ENCODE measurements around the gene ELOVL1. TPM values are rescaled to one million over a fixed set of nuclear protein-coding genes. Genes with fewer than 3 reads are reported as not detected.

Gene ELOVL1
- total RNA-seq, 2 donors from 2014 or later = 165 to 176 TPM

DNA sequence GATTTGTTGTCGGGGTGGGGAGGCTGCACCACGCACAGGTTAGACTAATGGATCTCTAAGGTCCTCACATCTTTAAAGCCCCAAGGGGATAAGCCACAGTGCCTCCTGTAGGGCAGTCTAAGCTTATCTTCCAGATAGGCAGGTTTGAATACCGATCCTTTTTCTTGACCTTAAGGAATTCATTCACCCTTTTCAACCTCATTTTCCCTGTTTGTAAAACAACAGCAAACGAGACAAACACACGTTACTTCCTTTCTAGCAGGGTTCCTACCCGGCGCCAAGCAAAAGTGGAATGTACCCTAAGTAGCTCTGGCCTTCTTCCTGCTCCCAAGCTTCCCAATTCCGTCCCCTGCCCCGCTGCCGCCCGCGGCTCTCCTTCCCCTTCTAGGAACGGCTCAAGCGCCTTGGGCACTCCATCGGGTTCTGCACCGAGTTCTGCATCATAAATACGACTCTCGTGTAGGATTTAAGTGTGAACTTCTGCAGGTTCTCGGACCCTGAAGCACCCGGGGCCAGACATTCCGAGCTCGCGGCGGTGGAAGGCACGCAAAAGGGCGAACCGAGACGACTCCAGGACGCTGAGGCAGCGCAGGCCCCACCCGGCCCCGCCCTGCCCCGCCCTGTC, 9.6 kb downstream of the ELOVL1 start:
- intact Hi-C loops (cut with DNase I) = no loop called here
- Histone ChIP-seq H3K27ac (peak overlapping the region; percentile 98), H3K36me3 (peaks cover 9% of the 10 kb centered on the region), H3K9ac (ENCODE audit: low read depth in 2 of 2, low read length in 2 of 2) (peak overlapping the region; percentile 87 to 97), H3K4me3 (peak overlapping the region; percentile 65), H3K9me3 (no peaks in the 10 kb centered on the region), H3K27me3 (no peaks in the 10 kb centered on the region), H3K4me1 (peaks cover 5% of the 10 kb centered on the region)
- peak; percentile 65 for DNase-seq
- peak; percentile 43 for TF ChIP-seq CTCF (IDR thresholded peaks at IDR 0.05)

GRCh38 chr1:43357251-43357650, 10.6 kb downstream of the ELOVL1 start:
- H3K9me3 ChIP-seq = no peaks in the 10 kb centered on the region
- H3K27me3 ChIP-seq = no peaks in the 10 kb centered on the region
- H3K36me3 ChIP-seq = no peaks in the 10 kb centered on the region
- no peak overlapping the region for H3K4me3 ChIP-seq
- H3K4me1 ChIP-seq = peaks cover 5% of the 10 kb centered on the region
- peak overlapping the region; percentile 98 for H3K27ac ChIP-seq
- TF ChIP-seq CTCF (IDR thresholded peaks at IDR 0.05) = no peak
- DNase-seq = no peak
- H3K9ac ChIP-seq (ENCODE audit: low read depth in 2 of 2, low read length in 2 of 2) = no peak overlapping the region
- intact Hi-C loops (cut with DNase I) = no loop called here

- Histone ChIP-seq H3K9ac (ENCODE audit: low read depth in 2 of 2, low read length in 2 of 2) (no peak overlapping the region), H3K27ac (no peak overlapping the region), H3K9me3 (no peaks in the 10 kb centered on the region), H3K36me3 (no peaks in the 10 kb centered on the region), H3K27me3 (no peaks in the 10 kb centered on the region), H3K4me3 (no peak overlapping the region), H3K4me1 (peaks cover 5% of the 10 kb centered on the region)
- no peak for DNase-seq
- TF ChIP-seq CTCF (IDR thresholded peaks at IDR 0.05) = no peak
- intact Hi-C loops (cut with DNase I) = no loop called here
These were observed 12.9 kb downstream of the ELOVL1 start for GRCh38 chr1:43354936-43355335.

GRCh38 chr1:43354471-43354870, 13.3 kb downstream of the ELOVL1 start:
- no peaks in the 10 kb centered on the region for H3K36me3 ChIP-seq
- H3K9ac ChIP-seq (ENCODE audit: low read depth in 2 of 2, low read length in 2 of 2) = no peak overlapping the region
- no peaks in the 10 kb centered on the region for H3K9me3 ChIP-seq
- peaks cover 5% of the 10 kb centered on the region for H3K4me1 ChIP-seq
- DNase-seq = no peak
- no peaks in the 10 kb centered on the region for H3K27me3 ChIP-seq
- intact Hi-C loops (cut with DNase I) = no loop called here
- no peak overlapping the region for H3K27ac ChIP-seq
- no peak for TF ChIP-seq CTCF (IDR thresholded peaks at IDR 0.05)
- H3K4me3 ChIP-seq = no peak overlapping the region

- H3K36me3 ChIP-seq = no peaks in the 10 kb centered on the region
- H3K4me3 ChIP-seq = no peak overlapping the region
- H3K27ac ChIP-seq = no peak overlapping the region
- no peak overlapping the region for H3K9ac ChIP-seq (ENCODE audit: low read depth in 2 of 2, low read length in 2 of 2)
- DNase-seq = no peak
- no peaks in the 10 kb centered on the region for H3K9me3 ChIP-seq
- no peaks in the 10 kb centered on the region for H3K27me3 ChIP-seq
- no peaks in the 10 kb centered on the region for H3K4me1 ChIP-seq
- intact Hi-C loops (cut with DNase I) = no loop called here
- TF ChIP-seq CTCF (IDR thresholded peaks at IDR 0.05) = no peak
These were observed 14.9 kb downstream of the ELOVL1 start for GRCh38 chr1:43352881-43353280.
